Natural killer cell (primary cell): ENCODE data around the gene SPHK2. TPM values are rescaled to one million over a fixed set of nuclear protein-coding genes. Genes with fewer than 3 reads are reported as not detected.

Experiments
- ATAC-seq, 3 donors: fragments of 150-1000 bp in 2 of 3; fragments of 200-7000 bp in 1 of 3; cut with Tn5 transposase; 1 replicate in 1 of 3; 2 replicates in 2 of 3; pipeline ENCODE4 v1.10.0; 2021; ENCODE audit warnings: mild to moderate bottlenecking in 2 of 3, moderate library complexity in 2 of 3
- DNase-seq, 2 donors: peaks; one replicate each; pipeline versions ENCODE4 v3.0.0 to v3.0.0-alpha.2; 2013 to 2021; ENCODE audit warnings: mixed read lengths in 1 of 2
- H3K27ac ChIP-seq: one replicate; pipeline ENCODE4 v1.5.1; 2013; ENCODE audit warnings: mild to moderate bottlenecking, low read length
- H3K27me3 ChIP-seq: one replicate; pipeline ENCODE4 v1.6.1; 2013; ENCODE audit warnings: low read length; ENCODE audit not compliant: control insufficient read depth, insufficient read depth
- H3K36me3 ChIP-seq: one replicate; pipeline ENCODE4 v1.6.1; 2013; ENCODE audit warnings: low read length; ENCODE audit not compliant: control insufficient read depth, insufficient read depth
- H3K4me1 ChIP-seq: one replicate; pipeline ENCODE4 v1.6.1; 2013; ENCODE audit warnings: low read length; ENCODE audit not compliant: control insufficient read depth, insufficient read depth
- H3K4me3 ChIP-seq: one replicate; pipeline ENCODE4 v1.5.1; 2013; ENCODE audit warnings: low read length
- H3K9me3 ChIP-seq: one replicate; pipeline ENCODE4 v1.6.1; 2013; ENCODE audit warnings: low read length; ENCODE audit not compliant: control insufficient read depth, insufficient read depth
- H3K27ac Mint-ChIP-seq, 2 donors: one replicate each; pipeline ENCODE4 v1.8.0; 2022; ENCODE audit warnings: mild to moderate bottlenecking in 2 of 2, mixed read lengths in 2 of 2, moderate library complexity in 1 of 2
- H3K27me3 Mint-ChIP-seq, 2 donors: one replicate each; pipeline ENCODE4 v1.8.0; 2022; ENCODE audit warnings: low read depth in 2 of 2, mixed read lengths in 2 of 2
- H3K36me3 Mint-ChIP-seq: one replicate; pipeline ENCODE4 v1.8.0; 2022; ENCODE audit warnings: mixed read lengths
- H3K4me1 Mint-ChIP-seq, 2 donors: one replicate each; pipeline ENCODE4 v1.8.0; 2022; ENCODE audit warnings: mixed read lengths in 2 of 2
- H3K4me3 Mint-ChIP-seq: one replicate; pipeline ENCODE4 v1.8.0; 2022; ENCODE audit warnings: mild to moderate bottlenecking, moderate library complexity, mixed read lengths
- H3K9me3 Mint-ChIP-seq, 2 donors: one replicate each; pipeline ENCODE4 v1.8.0; 2022; ENCODE audit warnings: mixed read lengths in 2 of 2
- whole genome bisulfite sequencing: methylation state at CpG from one replicate; pipeline ENCODE4 v1.1.7; 2013; ENCODE audit warnings: missing lambda C conversion rate; ENCODE audit not compliant: insufficient coverage; 5-methylcytosine and 5-hydroxymethylcytosine counted together
- intact Hi-C: fragments of 100-400 bp; cut with micrococcal nuclease; formaldehyde crosslinking; loops from one replicate; pipeline ENCODE4 v1.14.2; 2022
- total RNA-seq, 4 donors: library from RNA; stranded (reverse); fragments of 120-200 nt in 1 of 4; gene quantifications; one replicate each; pipeline versions ENCODE4 v1.2.3 to v1.2.4, GENCODE V29; 2013 to 2022
- TF ChIP-seq, protein P1 (sequence below): fragments of 200-600 bp; IDR thresholded peaks from one replicate; pipeline ENCODE4 v1.8.0; 2022; ENCODE audit warnings: antibody characterized with exemption

SPHK2 gene
- total RNA-seq, 3 donors from 2014 or later (not counting 1 experiment from before 2014, with no cell fraction given), result 18.6 to 28.3 (median 23.2) TPM

DNA sequence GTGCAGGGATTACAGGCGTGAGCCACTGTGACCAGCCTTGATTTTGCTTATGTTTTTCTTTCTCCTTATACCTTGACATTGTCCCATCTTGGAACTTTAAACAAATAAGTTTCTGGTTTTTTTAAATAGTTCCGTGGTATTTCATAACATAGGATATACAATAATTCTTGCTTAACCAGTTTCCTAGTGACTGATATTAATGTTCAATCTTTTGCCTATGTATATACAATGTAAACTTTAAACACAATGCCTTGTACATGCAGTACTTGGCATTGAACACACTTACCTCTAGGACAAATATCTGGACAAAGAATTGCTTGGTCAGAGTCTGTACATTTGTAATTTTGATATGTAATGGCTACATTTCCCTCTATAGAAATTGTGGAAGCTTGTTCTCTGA is 37.1 kb upstream of the SPHK2 start:
- H3K9me3 Mint-ChIP-seq, result no peaks in the 10 kb centered on the region
- peaks cover 5% of the 10 kb centered on the region for H3K9me3 ChIP-seq
- TF ChIP-seq, protein P1, sequence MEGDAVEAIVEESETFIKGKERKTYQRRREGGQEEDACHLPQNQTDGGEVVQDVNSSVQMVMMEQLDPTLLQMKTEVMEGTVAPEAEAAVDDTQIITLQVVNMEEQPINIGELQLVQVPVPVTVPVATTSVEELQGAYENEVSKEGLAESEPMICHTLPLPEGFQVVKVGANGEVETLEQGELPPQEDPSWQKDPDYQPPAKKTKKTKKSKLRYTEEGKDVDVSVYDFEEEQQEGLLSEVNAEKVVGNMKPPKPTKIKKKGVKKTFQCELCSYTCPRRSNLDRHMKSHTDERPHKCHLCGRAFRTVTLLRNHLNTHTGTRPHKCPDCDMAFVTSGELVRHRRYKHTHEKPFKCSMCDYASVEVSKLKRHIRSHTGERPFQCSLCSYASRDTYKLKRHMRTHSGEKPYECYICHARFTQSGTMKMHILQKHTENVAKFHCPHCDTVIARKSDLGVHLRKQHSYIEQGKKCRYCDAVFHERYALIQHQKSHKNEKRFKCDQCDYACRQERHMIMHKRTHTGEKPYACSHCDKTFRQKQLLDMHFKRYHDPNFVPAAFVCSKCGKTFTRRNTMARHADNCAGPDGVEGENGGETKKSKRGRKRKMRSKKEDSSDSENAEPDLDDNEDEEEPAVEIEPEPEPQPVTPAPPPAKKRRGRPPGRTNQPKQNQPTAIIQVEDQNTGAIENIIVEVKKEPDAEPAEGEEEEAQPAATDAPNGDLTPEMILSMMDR, result no peak
- no peak overlapping the region for H3K4me3 ChIP-seq
- H3K36me3 Mint-ChIP-seq, result no peaks in the 10 kb centered on the region
- H3K27ac ChIP-seq, result no peak overlapping the region
- H3K27me3 ChIP-seq, result no peaks in the 10 kb centered on the region
- no peak for ATAC-seq
- DNase-seq, result no peak
- H3K4me1 Mint-ChIP-seq, result peaks cover 6 to 7% of the 10 kb centered on the region in 2 donors
- peaks cover 6% of the 10 kb centered on the region for H3K4me1 ChIP-seq
- H3K27ac Mint-ChIP-seq, result no peak overlapping the region
- H3K4me3 Mint-ChIP-seq, result no peak overlapping the region
- intact Hi-C loops, result no loop called here
- no peaks in the 10 kb centered on the region for H3K36me3 ChIP-seq
- peaks cover 7 to 8% of the 10 kb centered on the region in 2 donors for H3K27me3 Mint-ChIP-seq
- WGBS, result 94% methylated on average over 1 of the region's 2 CpGs

DNA sequence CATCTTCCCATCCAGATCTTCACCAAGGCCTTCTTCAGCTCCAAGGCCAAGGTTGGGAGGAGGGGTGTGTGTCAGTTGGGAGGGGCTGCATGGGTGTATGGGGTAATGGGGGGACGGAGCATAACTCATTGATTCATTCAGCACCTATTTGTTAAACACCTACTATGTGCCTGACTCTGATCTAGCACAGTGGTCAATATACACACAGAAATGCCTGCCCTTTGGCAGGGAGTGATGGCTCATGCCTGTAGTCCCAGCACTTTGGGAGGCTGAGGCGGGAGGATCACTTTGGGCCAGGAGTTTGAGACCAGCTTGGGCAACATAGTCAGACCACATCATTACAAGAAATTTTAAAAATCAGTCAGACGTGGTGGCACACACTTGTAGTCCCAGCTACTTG is 31.9 kb upstream of the SPHK2 start:
- intact Hi-C loops, result no loop called here
- H3K36me3 ChIP-seq, result no peaks in the 10 kb centered on the region
- WGBS, result 87% methylated on average over 2 of the region's 3 CpGs

DNA sequence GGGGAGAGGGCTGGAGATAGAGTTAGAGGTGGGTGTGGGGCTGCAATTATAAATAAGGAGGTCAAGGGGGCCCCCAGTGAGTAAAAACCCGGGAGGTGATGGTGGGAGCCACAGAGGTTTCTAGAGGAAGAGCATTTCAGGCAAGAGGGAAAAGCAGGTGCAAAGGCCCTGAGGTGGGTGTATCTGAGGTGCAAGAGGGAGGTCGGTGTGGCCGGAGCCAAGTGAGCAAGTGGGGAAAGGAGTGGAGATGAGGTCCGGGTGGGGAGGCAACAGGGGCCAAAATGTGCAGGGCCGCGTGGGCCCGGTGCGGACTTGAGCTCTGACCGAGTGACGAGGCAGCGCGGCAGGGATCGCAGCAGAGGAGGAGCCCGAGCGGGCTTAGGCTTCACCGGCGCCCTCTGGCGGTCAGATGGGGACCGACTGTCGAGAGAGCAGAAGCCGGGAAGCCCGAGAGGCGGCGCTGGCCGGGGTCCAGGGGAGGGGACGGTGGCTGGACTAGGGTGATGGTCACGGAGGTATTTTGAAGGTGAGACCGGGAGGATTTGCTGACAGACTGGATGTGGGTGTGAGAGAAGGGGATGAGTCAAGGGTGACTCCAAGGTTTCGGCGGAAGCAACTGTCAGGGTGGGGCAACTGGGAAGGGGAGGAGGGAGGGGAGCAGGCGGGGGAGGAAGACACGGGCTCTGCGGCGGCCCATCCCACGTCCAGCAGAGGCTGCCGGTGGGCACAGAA is 30.5 kb upstream of the SPHK2 start:
- peak; percentile 92 to 94 (median 94) for ATAC-seq
- peaks cover 7 to 8% of the 10 kb centered on the region in 2 donors for H3K27me3 Mint-ChIP-seq
- H3K27ac Mint-ChIP-seq, result peak overlapping the region in 1 of 2 donors; percentile 87
- intact Hi-C loops, result no loop called here
- H3K36me3 ChIP-seq, result no peaks in the 10 kb centered on the region
- TF ChIP-seq, protein P1, result peak; percentile 81
- H3K36me3 Mint-ChIP-seq, result no peaks in the 10 kb centered on the region
- peak overlapping the region; percentile 49 for H3K4me3 Mint-ChIP-seq
- no peaks in the 10 kb centered on the region for H3K9me3 Mint-ChIP-seq
- H3K4me1 ChIP-seq, result peaks cover 15% of the 10 kb centered on the region
- peaks cover 14 to 17% of the 10 kb centered on the region in 2 donors for H3K4me1 Mint-ChIP-seq
- peak overlapping the region; percentile 8 for H3K4me3 ChIP-seq
- H3K27ac ChIP-seq, result no peak overlapping the region
- no peaks in the 10 kb centered on the region for H3K27me3 ChIP-seq
- WGBS, result 3% methylated on average over 36 of the region's 36 CpGs
- DNase-seq, result peak; percentile 87 to 93
- H3K9me3 ChIP-seq, result peaks cover 5% of the 10 kb centered on the region

More for the DNA sequence above, 31.9 kb upstream of the SPHK2 start:
- DNase-seq (no peak), ATAC-seq (no peak)
- no peaks in the 10 kb centered on the region for H3K27me3 ChIP-seq
- H3K27ac ChIP-seq, result no peak overlapping the region
- Mint-ChIP-seq H3K27ac (no peak overlapping the region), H3K27me3 (peaks cover 7 to 8% of the 10 kb centered on the region in 2 donors), H3K9me3 (no peaks in the 10 kb centered on the region), H3K36me3 (no peaks in the 10 kb centered on the region), H3K4me3 (no peak overlapping the region), H3K4me1 (peaks cover 14 to 17% of the 10 kb centered on the region in 2 donors)
- H3K9me3 ChIP-seq, result peaks cover 5% of the 10 kb centered on the region
- peaks cover 16% of the 10 kb centered on the region for H3K4me1 ChIP-seq
- no peak overlapping the region for H3K4me3 ChIP-seq
- TF ChIP-seq, protein P1, result no peak

DNA sequence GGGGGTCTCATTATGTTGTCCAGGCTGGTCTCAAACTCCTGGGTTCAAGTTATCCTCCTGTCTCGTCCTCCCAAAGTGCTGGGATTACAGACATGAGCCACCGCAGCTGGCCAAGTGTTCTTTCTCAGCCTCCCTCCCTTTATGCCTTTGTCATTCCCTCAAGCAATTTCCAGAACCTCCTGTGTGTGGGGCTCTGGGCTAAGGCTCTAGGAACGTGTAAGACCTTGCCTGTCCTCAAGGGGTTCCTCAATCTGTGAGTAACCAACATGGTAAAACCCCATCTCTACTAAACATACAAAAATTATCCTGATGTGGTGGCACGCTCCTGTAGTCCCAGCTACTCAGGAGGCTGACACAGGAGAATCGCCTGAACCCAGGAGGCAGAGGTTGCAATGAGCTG is 28.3 kb upstream of the SPHK2 start:
- Histone ChIP-seq H3K36me3 (no peaks in the 10 kb centered on the region), H3K9me3 (no peaks in the 10 kb centered on the region), H3K27ac (no peak overlapping the region), H3K4me1 (peaks cover 10% of the 10 kb centered on the region), H3K4me3 (no peak overlapping the region), H3K27me3 (no peaks in the 10 kb centered on the region)
- Mint-ChIP-seq H3K27ac (no peak overlapping the region), H3K9me3 (no peaks in the 10 kb centered on the region), H3K36me3 (no peaks in the 10 kb centered on the region), H3K4me3 (no peak overlapping the region), H3K27me3 (peaks cover 0 to 2% of the 10 kb centered on the region in 2 donors), H3K4me1 (peaks cover 8 to 10% of the 10 kb centered on the region in 2 donors)
- WGBS, result 90% methylated on average over 5 of the region's 5 CpGs
- DNase-seq, result no peak
- intact Hi-C loops, result no loop called here
- TF ChIP-seq, protein P1, result no peak
- ATAC-seq, result no peak
